Tibial artery (tissue), 4 donors: ENCODE data around the gene RPL32.

ENCODE experiments used
- DNase-seq, 2 donors: peaks; one replicate each; pipeline ENCODE4 v3.0.0-alpha.2; 2019
- H3K27ac ChIP-seq, 2 donors: fragments of 200-600 bp; sonication (generic) in 1 of 2; 1 replicate in 1 of 2; 2 replicates in 1 of 2; pipeline ENCODE4 v1.5.1; 2018 to 2019; ENCODE audit warnings: mild to moderate bottlenecking in 1 of 2
- H3K27me3 ChIP-seq, 2 donors: fragments of 200-600 bp; sonication (generic) in 1 of 2; one replicate each; pipeline versions ENCODE4 v1.5.1 to v1.6.0; 2016 to 2019
- H3K36me3 ChIP-seq, 3 donors: fragments of 200-600 bp; sonication (generic) in 2 of 3; one replicate each; pipeline ENCODE4 v1.5.1; 2016 to 2019; ENCODE audit warnings: mild to moderate bottlenecking in 2 of 3
- H3K4me1 ChIP-seq, 4 donors: fragments of 200-600 bp; sonication (generic) in 2 of 4; 1 replicate in 3 of 4; 2 replicates in 1 of 4; pipeline ENCODE4 v1.5.1; 2016 to 2019
- H3K4me3 ChIP-seq, 2 donors: fragments of 200-600 bp; sonication (generic) in 1 of 2; 1 replicate in 1 of 2; 2 replicates in 1 of 2; pipeline ENCODE4 v1.5.1; 2018 to 2019; ENCODE audit warnings: mild to moderate bottlenecking in 2 of 2
- H3K9me3 ChIP-seq, 3 donors: fragments of 200-600 bp; sonication (generic) in 1 of 3; one replicate each; pipeline ENCODE4 v1.5.1; 2016 to 2019
- CTCF ChIP-seq, 2 experiments: fragments of 200-600 bp in 1 of 2; fragments of 450-650 bp in 1 of 2; IDR thresholded peaks; one replicate each; pipeline ENCODE4 v1.5.1; 2017 to 2019; ENCODE audit warnings: antibody characterized with exemption in 2 of 2, mild to moderate bottlenecking in 1 of 2, moderate library complexity in 1 of 2
- intact Hi-C: fragments of 100-400 bp; cut with DNase I; formaldehyde crosslinking; loops from one replicate; pipeline ENCODE4 v1.15.0; 2023; ENCODE audit warnings: low total_unique reads

The RPL32 gene

GRCh38 chr3:12785096-12785495 is 56.3 kb downstream of the RPL32 start:
- TF ChIP-seq CTCF (IDR thresholded peaks at IDR 0.05), result no peak
- peaks cover 0 to 4% (median 0%) of the 10 kb centered on the region in 4 donors for H3K4me1 ChIP-seq
- H3K27me3 ChIP-seq, result peaks cover 0 to 2% of the 10 kb centered on the region in 2 donors
- H3K9me3 ChIP-seq, result no peaks in the 10 kb centered on the region
- no peak for DNase-seq
- intact Hi-C loops, result loop anchor here (5.0 kb wide), 1 partner anchor 57 kb away; the partner anchor contains the start of gene RPL32
- no peaks in the 10 kb centered on the region for H3K36me3 ChIP-seq
- no peak overlapping the region for H3K4me3 ChIP-seq
- no peak overlapping the region for H3K27ac ChIP-seq
